Ishikawa (cell line): ENCODE results near the gene PARD3.

Experiments used
- CEBPB ChIP-seq: IDR thresholded peaks from 2 replicates; pipeline ENCODE4 v1.6.1; 2012
- CREB1 ChIP-seq: IDR thresholded peaks from 2 replicates; pipeline ENCODE4 v1.6.1; 2012; ENCODE audit warnings: low read depth
- EGR1 ChIP-seq: IDR thresholded peaks from 2 replicates; pipeline ENCODE4 v1.6.1; 2012
- EP300 ChIP-seq: IDR thresholded peaks from 2 replicates; pipeline ENCODE4 v1.6.1; 2012; ENCODE audit warnings: borderline replicate concordance
- NFIC ChIP-seq: IDR thresholded peaks from 2 replicates; pipeline ENCODE4 v1.6.1; 2012
- RAD21 ChIP-seq: IDR thresholded peaks from 2 replicates; pipeline ENCODE4 v1.6.1; 2012; ENCODE audit warnings: low read depth
- TAF1 ChIP-seq: IDR thresholded peaks from 2 replicates; pipeline ENCODE4 v1.6.1; 2012; ENCODE audit warnings: low read depth, mild to moderate bottlenecking
- TCF12 ChIP-seq: IDR thresholded peaks from 2 replicates; pipeline ENCODE4 v1.6.1; 2012; ENCODE audit warnings: low read depth
- TEAD4 ChIP-seq: IDR thresholded peaks from 2 replicates; pipeline ENCODE4 v1.6.1; 2012
- YY1 ChIP-seq: IDR thresholded peaks from 2 replicates; pipeline ENCODE4 v1.6.1; 2012; ENCODE audit warnings: low read depth
- TF ChIP-seq, protein P1 (sequence below): IDR thresholded peaks from 2 replicates; pipeline ENCODE4 v1.6.1; 2012
- TF ChIP-seq, protein P2 (sequence below): IDR thresholded peaks from 2 replicates; pipeline ENCODE4 v1.6.1; 2012; ENCODE audit warnings: low read depth, mild to moderate bottlenecking
- TF ChIP-seq, protein P3 (sequence below): IDR thresholded peaks from 2 replicates; pipeline ENCODE4 v1.6.1; 2012

DNA sequence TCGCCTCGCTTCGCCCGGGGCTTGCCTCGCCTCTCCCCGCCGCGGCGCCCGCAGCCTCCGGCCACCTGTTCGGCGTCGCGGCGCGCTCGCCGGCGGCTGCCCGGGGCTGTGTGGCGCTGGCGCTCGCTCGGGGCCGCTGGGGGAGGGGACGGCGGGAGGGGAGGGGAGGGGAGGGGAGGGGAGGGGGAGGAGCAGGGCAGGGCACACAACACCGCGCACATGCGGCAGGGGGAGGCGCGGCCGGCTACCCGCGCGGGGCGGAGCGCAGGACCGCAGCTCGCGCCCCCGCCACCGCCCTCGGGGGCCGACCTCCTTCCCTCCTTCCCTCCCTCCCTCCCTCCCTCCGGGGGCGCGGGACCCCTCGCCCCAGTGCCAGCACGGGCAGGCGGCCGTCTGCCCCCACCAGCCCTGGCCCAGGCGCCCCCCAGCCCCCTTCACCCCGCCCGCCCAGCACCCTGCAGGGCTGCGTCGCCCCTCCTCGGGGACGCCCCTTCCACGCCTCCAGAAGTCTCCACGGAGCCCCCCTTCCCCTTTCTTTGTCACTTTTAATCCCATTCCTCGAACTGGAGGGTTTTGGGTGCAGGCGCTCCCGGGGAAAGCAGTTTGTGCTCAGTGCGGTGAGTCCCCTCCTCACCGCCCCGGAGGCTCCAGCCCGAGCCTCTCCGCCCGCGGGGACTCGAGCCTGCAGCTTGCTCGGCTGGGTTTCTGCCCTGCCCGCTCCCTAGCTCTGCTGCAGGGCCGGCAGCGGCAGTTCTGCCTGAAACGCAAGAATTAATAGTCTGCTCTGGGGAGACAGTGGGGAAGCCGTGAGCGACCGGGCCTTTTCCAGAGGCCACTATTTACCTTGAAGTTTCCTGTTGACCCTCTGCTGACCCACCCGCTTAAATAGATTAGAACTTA, at the start of gene PARD3:
- TF ChIP-seq RAD21 (no peak), TCF12 (no peak), NFIC (no peak), EGR1 (no peak), EP300 (no peak), TAF1 (no peak), TEAD4 (no peak), YY1 (no peak), CEBPB (no peak), CREB1 (no peak)
- TF ChIP-seq, protein P1, sequence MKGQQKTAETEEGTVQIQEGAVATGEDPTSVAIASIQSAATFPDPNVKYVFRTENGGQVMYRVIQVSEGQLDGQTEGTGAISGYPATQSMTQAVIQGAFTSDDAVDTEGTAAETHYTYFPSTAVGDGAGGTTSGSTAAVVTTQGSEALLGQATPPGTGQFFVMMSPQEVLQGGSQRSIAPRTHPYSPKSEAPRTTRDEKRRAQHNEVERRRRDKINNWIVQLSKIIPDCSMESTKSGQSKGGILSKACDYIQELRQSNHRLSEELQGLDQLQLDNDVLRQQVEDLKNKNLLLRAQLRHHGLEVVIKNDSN, result no peak
- TF ChIP-seq, protein P2, sequence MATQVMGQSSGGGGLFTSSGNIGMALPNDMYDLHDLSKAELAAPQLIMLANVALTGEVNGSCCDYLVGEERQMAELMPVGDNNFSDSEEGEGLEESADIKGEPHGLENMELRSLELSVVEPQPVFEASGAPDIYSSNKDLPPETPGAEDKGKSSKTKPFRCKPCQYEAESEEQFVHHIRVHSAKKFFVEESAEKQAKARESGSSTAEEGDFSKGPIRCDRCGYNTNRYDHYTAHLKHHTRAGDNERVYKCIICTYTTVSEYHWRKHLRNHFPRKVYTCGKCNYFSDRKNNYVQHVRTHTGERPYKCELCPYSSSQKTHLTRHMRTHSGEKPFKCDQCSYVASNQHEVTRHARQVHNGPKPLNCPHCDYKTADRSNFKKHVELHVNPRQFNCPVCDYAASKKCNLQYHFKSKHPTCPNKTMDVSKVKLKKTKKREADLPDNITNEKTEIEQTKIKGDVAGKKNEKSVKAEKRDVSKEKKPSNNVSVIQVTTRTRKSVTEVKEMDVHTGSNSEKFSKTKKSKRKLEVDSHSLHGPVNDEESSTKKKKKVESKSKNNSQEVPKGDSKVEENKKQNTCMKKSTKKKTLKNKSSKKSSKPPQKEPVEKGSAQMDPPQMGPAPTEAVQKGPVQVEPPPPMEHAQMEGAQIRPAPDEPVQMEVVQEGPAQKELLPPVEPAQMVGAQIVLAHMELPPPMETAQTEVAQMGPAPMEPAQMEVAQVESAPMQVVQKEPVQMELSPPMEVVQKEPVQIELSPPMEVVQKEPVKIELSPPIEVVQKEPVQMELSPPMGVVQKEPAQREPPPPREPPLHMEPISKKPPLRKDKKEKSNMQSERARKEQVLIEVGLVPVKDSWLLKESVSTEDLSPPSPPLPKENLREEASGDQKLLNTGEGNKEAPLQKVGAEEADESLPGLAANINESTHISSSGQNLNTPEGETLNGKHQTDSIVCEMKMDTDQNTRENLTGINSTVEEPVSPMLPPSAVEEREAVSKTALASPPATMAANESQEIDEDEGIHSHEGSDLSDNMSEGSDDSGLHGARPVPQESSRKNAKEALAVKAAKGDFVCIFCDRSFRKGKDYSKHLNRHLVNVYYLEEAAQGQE, result no peak
- TF ChIP-seq, protein P3, sequence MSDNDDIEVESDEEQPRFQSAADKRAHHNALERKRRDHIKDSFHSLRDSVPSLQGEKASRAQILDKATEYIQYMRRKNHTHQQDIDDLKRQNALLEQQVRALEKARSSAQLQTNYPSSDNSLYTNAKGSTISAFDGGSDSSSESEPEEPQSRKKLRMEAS, result no peak; the same call in 1 of the 2 replicates
